SIG-M5 treated with dmso at 0.1 percent for 504 hours (cell line): Measurements from ENCODE around the gene ANGPTL7.
"Not testable (repeated sequence)": the region's sequence is repeated elsewhere in the genome, so short reads cannot be mapped to it uniquely, and the experiment has no call there.

Experiments used
- DNase-seq: peaks from one replicate; lab custom pipeline; 2025; ENCODE audit not compliant: unreplicated experiment; lab: John Stamatoyannopoulos, UW

The ANGPTL7 gene

DNA sequence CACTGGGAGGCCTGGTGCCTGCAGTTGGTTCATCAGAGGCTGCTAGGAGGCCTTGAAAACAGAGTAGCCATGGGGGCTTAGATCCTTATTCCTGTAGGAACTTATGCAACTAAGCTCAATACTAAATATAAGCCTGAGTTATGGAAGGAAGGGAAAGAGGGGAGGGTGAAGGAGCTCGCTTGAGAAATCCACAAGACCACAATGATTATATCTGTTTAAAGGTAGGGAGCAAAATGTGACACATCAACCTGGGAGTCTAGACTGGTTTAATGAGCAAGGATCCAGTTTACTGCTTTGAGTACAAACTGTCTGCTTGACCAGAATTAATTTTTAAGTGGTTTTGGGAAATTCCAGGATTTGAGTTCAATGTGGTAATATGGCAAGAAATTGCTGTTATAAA lies 20.4 kb upstream of the ANGPTL7 start:
- no peak for DNase-seq

DNA sequence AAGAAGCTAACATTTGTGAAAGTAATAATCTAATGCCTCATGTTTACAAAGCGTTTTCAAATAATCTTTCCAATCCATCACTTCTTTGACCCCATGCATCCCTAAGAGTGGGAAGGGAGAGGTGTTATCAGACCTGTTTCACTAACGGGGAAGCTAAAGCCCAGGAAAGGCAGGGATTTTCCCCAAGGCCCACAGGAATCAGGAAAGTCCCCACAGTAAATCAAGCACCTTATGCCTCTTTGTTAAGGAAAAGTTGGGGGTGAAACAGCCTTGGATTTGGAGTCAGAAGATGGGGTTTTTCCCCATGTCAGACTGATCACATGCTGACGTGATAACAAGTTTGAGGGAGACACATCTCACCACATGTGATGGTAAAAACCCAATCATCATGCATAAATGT lies 20.0 kb upstream of the ANGPTL7 start:
- no peak for DNase-seq

DNA sequence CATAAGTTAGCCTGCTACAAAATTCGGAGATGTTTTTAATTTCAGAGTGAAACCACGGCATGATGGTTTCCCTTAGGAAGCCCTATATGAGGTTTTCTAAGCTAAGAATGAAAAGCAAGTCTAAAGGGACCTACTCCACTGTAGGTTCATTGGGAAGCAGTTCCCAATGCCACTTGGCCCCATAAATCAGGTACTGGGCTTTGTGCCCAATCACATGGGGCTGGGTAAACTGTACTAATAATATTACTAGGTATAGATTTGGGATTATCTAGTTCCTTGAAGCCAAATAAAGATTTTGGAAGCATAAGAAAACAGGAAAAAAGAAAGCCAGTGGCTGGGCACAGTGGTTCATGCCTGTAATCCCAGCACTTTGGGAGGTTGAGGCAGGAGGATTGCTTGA lies 19.1 kb upstream of the ANGPTL7 start:
- no peak for DNase-seq

DNA sequence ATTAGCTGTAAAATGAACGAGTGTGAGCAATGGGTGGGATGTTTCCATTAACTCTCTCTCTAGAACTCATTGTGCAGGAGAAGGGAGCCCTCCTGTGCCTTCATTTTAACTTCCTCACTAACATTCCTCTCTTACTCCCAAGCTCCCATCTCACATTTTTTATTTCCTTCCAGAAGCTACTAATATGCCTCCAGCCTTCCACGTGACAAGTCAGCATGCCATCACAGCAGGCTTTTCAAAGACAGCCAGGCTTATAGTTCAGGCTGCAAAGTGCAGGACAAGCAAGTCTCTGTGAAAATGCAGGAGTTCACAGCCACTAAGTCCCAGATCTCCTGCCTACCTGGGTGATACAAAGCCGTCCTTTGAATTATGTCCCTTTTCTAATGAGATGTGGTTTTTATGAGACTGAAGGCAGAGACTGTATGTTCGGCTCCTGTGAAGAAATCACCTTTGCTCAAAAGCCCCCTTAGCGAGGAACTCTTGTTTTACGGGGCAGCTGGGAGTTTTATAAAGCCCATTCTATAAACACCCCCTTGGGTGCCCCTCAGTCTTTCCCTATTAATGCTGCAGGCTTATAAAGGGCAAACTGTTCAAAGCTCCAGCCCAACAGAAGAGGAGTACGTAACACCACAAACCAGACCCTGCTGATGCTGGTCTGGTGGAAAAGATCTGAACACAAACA lies 14.8 kb upstream of the ANGPTL7 start:
- DNase-seq = no peak

DNA sequence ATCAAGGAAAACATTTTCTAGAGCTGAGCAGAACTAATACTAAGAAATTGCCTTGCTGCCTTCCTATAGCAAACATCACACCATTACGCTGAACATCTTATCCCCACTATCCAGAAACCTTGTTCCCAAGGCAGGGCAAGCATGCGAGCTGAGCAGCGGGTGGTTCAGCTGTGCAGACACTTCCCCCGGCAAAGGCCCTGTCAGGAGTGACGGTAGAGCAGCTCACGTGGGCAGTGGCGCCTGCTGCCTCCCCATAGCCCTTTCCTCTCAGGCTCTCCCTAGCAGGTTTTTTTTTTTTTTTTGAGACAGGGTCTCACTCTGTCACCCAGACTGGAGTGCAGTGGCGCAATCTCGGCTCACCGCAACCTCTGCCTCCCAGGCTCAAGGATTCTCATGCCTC lies 13.7 kb upstream of the ANGPTL7 start:
- DNase-seq = no peak

DNA sequence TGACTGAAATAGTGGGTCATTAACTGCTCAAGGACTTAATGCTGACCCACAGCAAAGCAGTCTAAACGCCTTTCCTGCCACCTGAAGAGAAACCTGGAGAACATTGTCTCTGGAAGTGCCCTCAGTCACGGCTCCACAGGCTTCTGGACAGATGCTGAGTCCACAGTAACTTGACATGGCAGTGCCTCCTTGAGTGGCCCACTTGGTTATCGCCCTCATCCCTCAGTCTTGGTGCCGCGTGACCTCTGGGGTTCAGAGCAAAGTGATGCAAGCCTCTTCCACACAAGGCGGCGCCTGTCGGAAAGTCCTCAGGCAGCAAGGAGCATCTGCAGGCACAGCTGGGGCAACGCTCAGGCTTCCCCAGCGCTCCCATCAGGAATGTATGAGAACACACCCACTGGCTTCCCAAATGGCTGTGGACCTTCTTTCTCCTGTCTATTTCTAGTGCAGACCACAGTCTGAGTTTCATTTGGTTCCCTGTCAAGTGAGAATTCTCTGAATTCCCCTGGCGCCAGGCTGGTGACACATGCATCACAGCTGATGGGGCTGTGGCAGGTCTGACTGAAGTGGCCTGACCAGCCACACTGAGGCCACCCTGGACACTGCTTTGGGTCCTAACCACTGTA lies 13.0 kb upstream of the ANGPTL7 start:
- DNase-seq = no peak

DNA sequence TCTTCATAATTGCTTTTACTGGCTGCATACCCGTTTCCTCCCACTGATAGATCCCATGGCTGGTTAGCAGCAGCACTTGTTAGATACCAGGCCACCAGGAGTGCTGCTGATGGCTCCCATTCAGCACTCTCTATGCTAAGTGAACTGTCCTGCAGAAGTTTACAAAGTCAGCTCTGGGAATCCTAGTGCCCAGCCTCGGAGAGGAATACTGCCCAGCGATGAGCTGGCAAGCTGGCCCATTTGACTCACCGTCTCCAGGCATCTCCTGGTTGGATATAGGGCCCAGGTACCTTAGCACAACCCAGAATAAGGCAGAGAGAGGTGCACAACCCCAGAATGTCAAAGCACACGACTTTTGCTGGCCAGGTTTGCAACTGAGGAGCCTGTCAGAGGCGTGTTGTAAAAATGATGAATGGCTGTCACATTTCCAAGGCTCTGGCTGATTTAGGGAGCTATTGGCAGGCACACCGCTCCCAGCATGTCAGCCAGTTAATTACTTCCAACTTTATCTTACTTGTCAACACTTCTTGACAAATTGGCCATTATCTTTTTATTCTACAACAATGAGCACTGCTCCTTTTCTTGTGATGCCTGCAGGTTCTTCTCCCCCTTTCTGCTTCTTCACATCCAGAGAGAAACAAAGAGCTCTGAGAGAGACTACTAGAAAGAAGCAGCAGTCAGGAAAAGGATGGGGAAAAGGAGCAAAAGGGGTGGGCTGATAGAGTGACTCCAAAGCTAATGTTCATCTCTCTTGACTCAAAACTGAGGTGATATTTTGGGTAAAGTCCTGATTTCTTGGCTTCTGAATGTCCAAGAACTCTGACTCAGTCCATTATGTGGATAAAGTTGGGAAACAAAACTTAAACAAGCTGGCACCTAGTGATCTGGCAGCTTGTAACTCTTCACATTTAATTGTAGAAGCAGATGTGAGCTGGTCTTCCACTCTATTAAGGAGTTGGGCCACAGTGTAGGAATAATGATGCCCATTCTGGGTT lies 10.8 kb upstream of the ANGPTL7 start:
- no peak for DNase-seq

DNA sequence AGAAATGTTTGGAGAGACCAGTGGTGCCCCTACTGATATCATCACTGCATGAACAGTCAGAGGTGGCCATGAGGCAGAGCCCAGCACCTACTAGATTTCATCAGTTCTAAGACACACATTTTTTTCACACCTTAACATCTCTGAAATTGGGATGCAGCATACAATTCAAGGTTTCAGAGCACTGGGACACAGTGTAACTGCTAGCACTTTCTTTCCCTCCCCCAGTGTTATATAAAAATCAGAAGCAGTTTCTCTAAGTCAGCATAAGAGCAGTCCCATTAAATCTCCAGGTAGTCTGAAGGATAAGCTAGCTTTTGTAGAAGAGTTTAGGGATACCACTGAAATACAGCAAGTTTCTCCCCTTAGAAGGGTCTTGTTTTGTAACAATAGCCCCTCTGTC lies 10.0 kb upstream of the ANGPTL7 start:
- DNase-seq = no peak

DNA sequence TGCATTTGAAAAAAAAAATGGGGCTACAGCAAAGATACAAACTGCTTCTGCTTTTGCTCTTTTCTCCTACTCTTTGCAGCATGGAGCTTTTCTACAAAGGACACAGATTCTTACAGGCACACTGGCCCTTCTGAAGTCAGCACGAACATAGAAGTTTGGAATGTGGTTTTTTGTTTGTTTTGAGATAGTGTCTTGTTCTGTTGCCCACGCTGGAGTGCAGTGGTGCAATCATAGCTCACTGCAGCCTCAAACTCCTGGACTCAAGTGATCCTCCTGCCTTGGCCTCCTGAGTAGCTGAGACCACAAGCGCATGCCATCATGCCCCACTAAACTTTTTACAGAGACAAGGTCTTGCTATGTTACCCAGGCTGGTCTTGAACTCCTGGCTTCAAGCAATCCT lies 9.4 kb upstream of the ANGPTL7 start:
- not testable (repeated sequence) for DNase-seq

DNA sequence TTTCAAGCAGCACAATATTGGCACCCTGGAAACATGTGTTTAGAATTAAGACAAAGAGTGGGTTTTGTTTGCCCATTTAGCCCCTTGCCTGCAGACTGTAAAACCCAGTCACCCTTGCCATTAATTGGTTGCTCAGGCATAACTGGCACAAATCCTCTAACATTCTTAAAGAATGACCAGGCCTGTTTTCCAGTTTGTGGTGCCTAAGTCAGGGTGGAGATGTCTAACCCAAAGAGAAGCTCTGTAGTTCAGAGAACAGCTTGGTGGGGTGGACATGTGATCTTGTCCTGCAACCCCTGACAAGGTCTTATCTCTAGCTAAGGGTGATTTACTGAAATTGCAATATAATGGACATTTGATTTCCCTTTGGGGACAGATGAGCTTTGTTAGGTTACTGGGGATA lies 8.8 kb upstream of the ANGPTL7 start:
- DNase-seq = no peak

DNA sequence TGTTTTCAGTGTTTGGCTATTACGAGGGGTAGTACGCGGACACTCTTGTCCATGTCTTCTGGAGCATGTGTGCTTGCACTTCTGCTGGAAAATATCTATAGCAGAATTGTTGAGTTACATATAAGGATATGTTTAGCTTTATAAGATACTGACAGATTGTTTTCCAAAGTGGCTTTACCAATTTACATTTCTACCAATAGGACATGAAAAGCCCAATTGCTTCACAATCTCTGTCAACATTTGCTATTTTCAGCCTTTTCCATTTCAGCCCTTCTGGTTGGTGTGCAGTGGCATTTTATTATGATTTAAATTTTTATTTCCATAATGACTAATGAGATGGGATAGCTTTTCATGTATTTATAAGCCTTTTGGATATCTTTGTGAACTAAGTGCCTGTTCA lies 6.3 kb upstream of the ANGPTL7 start:
- no peak for DNase-seq

DNA sequence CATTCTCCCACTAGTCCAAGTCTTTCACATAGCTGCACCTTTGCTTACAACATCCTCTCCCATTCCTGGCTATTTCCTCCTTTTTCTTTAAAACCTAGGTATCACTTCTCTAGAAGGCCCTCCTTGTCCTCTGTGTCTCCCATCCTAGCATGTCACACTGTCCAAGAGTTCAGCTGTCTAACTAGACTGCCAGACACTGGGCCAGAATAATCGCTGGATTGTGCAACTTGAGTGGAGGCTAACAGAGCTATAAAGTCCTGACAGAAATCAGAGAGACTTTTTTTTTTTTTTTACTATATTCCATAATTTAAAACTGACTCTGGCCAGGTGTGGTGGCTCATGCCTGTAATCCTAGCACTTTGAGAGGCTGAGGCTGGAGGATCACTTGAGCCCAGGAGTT lies 4.2 kb upstream of the ANGPTL7 start:
- DNase-seq = no peak

DNA sequence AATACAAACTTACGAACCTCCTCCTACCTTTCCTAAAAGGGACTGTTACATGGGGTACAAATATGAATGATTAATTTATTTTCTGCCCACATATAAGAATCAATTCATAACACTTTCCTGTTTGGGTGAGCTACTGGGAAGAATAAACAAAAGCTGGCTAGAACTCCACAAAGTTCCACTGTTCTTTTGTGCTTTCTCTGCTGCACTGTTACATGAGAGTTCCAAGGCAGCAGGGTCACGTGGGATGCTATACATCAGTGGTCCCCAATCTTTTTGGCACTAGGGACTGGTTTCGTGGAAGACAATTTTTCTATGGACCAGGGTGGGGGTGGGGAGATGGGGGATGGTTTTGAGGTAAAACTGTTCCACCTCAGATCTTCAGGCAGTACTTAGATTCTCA lies 2.2 kb upstream of the ANGPTL7 start:
- DNase-seq = no peak

DNA sequence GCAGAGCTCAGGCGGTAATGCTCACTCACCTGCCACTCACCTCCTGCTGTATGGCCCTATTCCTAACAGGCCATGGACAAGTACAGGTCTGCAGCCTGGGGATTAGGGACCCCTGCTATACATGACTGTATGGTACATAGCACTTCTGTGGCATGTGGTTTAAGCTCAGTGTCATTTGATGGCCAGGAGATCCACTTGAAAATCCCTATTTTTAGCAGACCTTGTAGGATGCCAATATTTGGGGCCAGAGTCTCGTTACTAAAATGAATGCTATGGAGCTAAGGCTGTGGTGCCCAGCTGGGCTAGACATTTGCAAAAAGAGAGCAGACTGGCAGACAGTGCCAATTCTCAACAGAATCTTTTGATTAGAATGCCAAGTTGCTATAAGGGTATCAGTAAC lies 1.7 kb upstream of the ANGPTL7 start:
- no peak for DNase-seq

DNA sequence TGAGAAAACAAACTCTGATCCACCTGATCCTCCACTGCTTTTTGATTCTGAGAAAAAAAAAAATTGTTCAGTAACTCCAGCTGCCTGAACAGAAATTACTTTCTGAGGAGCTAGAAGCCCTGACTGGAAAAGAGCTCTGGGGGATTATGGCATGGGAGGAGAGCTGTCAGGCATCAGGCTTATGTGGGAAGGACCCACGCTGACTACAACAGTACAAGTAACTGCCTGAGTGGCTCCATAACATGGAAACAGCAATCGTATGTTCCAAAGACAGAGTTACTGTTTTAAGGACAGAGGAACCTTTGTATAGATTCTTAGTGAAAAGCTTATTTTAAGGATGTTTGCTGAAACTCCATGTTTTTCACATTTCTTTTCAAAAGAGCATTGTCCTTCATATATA lies 1.2 kb upstream of the ANGPTL7 start:
- DNase-seq = no peak

DNA sequence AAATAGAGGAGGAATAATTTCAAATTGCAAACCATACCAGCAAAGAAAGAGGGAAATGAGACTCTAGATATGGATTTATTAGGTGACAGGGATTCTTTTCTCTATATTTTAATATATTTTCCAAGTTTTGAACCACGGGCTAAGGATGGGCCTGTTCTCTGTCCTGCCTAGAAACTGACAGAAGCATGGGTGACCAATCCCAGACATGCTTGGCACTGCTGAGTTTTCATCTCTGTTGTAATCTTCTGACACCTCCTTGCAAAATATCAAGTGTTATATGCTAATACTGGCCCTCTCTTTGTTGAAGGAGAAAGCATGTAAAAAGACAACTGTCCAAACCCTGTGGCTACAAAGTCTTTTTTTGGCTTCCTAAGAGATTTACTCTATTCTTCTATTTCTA lies 774 bp upstream of the ANGPTL7 start:
- DNase-seq = no peak

DNA sequence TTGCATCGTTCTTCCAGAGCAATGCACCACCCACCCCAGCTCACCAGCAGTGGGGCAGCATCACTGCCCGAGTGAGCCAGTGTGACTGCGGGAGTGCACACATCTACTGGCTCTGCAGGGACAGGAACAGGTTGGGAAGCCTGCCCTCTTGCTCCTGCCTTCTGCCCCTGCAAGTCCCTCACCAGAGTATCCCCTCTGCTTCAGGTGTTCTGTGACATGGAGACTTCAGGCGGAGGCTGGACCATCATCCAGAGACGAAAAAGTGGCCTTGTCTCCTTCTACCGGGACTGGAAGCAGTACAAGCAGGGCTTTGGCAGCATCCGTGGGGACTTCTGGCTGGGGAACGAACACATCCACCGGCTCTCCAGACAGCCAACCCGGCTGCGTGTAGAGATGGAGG lies 4.2 kb downstream of the ANGPTL7 start:
- DNase-seq = no peak

DNA sequence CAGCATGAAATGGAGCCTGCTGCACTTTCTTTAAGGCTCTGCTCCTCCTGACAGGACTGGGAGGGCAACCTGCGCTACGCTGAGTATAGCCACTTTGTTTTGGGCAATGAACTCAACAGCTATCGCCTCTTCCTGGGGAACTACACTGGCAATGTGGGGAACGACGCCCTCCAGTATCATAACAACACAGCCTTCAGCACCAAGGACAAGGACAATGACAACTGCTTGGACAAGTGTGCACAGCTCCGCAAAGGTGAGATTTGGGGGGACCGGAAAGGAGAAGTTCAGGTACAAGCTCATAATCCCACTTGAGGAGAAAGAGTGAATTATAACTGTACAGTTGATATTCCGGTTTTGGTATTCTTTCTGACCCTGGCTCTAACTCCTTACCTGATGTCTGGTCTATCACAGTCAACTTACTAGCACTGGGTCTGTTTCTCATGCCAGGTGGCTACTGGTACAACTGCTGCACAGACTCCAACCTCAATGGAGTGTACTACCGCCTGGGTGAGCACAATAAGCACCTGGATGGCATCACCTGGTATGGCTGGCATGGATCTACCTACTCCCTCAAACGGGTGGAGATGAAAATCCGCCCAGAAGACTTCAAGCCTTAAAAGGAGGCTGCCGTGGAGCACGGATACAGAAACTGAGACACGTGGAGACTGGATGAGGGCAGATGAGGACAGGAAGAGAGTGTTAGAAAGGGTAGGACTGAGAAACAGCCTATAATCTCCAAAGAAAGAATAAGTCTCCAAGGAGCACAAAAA lies 5.4 kb downstream of the ANGPTL7 start:
- DNase-seq = no peak

DNA sequence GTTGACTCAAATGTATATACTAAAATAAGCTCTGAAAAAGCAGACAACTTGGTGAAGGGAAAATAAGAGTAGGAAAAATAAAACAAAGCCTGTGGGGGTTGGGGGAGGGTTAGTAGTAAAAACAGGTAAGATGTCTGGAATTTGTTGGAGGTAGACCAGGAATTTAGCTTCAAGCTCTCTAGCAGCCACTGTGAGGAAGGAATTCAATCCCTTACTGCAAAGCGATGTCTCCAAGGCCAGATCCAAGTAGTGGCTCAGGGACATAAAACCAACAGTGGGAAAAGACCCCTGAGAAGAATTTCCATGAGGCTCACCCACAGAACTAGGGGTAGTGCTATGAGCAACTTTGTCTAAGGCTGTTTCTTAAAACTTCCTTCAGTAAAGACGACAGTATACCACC lies 7.8 kb downstream of the ANGPTL7 start:
- DNase-seq = no peak

DNA sequence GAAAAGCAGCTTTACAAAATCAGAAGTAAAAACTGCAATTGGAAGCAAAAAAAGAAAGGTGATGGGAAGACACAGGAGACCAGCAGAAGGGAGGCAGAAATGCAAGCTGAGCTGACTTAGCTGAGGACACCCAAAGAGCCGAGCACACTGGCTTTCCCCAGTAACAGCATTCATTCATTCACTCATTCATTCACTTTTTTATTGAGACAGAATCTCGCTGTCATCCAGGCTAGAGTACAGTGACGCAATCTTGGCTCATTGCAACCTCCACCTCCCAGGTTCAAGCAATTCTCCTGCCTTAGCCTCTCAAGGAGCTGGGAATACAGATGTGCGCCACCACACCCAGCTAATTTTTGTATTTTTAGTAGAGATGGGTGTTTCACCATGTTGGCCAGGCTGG lies 8.2 kb downstream of the ANGPTL7 start:
- no peak for DNase-seq

DNA sequence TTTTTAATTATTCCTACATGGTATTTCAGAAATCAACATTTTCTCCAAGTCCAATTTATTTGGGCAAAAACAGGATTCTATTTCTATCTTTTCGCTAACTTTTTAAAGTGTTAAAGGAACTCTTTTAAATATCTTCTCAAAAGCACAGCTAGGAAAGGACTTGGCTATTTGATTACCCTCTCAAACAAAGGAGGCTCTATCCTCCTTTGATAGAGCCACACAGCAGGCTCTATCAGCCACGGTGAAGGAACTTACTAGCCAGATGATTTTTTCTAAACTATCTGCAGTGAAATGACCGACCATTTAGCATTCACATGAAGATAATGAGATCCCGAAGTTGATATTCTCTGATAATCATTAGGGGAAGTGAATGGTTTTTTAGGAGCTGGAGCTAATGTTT lies 9.1 kb downstream of the ANGPTL7 start:
- no peak for DNase-seq
